Kasumi-1 (cell line): ENCODE measurements around the gene ACSBG1.
"Not testable (repeated sequence)": the region's sequence is repeated elsewhere in the genome, so short reads cannot be mapped to it uniquely, and the experiment has no call there.

Experiments
- DNase-seq, 2 experiments: peaks; one replicate each; lab custom pipeline; 2025; lab: John Stamatoyannopoulos, UW

Gene ACSBG1

DNA sequence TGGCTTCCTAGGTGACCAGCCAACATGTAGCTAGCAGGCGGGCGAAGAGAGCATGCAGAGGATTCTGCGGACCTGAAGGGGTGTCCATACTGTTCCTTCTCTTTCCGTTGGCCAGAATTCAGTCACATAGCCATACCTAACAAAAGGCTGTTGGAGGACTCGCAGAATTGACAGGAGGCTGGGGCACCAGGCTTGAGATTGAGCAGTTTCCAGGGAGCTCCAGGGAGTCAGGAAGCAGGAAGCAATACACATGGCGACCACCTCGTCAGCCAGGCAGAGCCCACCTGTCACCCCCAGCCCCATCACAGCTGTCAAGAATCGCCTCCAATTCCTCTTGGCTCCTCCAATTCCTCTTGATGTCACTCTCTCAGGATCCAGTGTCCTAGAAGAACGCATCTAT lies 16.8 kb upstream of the ACSBG1 start:
- DNase-seq = no peak

DNA sequence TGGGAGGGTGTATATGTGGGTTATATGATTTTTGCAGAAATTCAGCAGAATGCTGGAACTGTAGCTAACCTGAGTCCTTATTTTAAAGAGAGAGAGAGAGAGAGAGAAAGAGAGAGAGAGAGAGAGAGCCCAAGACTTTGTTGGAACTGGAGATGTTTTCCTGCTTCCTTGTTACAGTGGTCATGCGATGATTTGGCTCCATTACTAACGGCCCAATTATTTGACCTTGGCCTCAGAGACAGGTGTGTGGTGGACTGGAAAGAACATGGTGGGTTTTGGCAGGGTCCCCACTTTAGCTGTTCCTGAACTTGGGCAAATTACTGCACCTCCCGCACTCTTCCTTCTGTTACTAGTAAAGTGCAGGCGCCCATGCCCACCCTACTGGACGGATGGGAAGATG lies 14.8 kb upstream of the ACSBG1 start:
- no peak for DNase-seq

DNA sequence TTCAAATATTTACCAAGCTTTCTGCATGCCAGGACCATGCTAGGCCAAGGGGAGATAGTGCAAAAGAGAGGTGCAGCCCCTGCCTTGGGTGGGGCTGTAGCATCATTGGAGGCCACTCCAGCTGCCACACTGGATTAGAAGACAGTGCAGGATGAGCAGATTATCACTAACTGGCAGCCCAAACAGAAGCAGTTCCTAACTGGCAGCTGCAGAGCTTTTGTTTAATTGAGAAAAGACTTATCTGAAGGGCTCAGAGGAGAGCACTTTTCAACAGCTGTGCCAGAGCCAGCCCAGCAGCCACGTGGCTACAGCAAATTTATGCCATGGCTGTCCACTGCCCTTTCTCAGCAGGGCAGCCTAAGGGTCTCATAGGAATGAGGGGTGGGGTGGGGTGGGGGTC lies 13.5 kb upstream of the ACSBG1 start:
- DNase-seq = no peak

DNA sequence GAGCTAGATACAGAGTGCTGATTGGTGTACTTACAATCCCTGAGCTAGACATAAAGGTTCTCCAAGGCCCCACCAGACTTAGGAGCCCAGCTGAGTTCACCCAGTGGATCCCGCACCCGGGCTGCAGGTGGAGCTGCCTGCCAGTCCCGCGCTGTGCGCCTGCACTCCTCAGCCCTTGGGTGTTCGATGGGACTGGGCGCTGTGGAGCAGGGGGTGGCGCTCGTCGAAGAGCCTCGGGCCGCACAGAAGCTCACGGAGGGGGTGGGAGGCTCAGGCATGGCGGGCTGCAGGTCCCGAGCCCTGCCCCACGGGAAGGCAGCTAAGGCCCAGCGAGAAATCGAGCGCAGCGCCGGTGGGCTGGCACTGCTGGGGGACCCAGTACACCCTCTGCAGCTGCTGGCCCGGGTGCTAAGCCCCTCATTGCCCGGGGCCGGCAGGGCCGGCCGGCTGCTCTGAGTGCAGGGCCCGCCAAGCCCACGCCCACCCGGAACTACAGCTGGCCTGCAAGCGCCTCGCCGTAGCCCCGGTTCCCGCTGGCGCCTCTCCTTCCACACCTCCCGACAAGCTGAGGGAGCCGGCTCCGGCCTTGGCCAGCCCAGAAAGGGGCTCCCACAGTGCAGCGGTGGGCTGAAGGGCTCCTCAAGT lies 11.7 kb upstream of the ACSBG1 start:
- not testable (repeated sequence) for DNase-seq

DNA sequence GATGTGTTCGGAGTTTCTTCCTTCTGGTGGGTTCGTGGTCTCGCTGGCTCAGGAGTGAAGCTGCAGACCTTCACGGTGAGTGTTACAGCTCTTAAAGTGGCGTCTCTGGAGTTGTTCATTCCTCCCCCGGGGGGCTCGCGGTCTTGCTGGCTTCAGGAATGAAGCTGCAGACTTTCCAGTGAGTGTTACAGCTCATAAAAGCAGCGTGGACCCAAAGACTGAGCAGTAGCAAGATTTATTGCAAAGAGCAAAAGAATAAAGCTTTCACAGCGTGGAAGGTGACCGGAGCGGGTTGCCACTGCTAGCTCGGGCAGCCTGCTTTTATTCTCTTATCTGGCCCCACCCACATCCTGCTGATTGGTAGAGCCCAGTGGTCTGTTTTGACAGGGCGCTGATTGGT lies 11.0 kb upstream of the ACSBG1 start:
- not testable (repeated sequence) for DNase-seq

DNA sequence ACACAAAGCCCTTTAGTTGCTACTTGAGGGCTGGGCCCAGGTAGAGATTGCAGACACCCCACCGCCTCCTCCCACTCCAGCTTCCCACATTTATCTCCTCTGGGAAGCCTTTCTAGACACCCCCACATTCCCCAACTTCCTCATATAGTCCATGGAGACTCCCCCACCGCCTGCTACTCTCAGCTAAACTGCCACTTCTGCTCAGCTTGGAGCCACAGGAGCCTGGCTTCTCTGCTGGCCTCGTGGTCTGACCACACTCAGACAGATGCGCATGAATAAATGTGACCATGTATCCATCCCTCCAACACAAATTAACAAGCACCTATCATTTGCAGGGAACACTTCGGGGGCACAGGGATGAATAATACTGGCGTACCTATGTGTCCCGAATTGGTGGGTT lies 10.5 kb upstream of the ACSBG1 start:
- DNase-seq = no peak

DNA sequence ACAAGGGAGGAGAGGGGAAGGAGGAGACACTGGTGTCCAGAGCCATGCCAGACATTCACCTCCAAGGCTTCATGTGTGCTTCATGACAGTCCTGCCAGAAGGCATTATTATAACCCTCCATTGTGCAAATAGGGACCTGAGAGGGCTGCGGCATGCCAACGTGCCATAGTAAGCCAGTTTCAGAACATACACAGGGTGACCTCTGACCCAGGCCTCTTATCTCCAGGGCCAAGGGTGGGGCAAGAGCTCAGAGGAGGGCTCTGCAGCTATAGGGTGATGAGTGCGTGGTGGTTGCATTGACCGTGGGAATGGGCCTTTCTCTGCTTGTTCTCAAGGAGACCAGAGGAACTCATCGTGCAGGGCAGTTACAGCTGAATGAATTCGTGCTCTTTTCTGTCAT lies 9.7 kb upstream of the ACSBG1 start:
- DNase-seq = no peak

DNA sequence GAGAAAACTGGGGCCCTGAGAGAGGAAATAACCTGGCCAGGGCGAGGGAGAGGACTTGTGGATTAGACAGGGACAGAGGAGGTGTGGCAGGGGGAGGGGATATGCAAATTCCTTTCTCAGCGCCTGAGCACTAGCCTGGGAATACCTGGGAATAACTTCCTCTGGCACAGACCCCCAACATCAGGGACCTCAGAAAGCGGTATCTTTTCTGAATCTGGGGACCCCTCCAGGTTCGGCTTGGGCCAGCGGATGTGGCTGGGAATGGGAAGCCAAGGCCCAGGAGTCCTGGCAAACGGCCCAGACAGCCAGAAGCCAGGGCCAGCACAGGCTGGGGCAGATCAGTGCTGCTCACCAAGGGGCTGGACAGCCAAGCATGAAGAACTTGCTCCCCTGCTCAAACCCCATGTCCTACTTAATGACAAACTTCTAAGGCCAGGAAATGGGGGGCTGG lies 9.2 kb upstream of the ACSBG1 start:
- no peak for DNase-seq

DNA sequence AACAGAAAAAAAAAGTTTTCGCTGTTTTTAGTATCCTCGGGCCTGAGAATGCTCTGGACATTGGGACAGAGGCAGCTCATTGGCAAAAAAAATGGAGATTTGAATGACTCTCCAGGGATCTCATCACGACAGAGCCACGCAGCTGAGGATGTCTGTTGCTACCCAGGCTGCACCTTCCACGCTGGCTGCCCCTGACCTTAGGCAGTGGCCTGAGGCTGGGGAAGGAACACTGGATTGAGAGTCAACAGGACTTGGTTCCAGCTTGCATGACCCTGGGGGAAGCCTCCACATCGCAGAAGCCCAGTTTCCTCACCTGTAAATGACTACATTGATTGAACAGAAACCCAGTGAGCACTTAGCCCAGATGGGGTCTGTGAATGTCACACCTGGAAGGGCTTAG lies 8.7 kb upstream of the ACSBG1 start:
- DNase-seq = no peak

DNA sequence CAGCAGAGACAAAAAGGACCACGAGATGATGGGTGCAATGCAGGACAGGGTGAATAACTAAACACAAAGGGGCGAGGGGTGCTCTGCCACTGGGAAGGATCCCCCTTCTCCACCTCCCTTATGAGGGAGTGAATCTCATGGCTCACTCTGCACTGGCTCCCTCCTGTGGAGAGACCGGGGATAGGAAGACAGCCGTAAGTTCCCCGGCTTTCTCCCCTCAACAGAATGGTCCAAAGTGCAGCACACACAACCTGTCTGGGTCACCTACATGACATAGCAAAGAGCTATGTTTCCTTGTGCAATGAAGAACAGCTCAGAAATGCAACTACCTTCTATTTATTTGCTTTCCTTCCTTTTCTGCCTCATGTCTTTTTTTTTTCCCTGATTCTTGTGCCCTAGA lies 7.8 kb upstream of the ACSBG1 start:
- peak; percentile 18 to 43 for DNase-seq

DNA sequence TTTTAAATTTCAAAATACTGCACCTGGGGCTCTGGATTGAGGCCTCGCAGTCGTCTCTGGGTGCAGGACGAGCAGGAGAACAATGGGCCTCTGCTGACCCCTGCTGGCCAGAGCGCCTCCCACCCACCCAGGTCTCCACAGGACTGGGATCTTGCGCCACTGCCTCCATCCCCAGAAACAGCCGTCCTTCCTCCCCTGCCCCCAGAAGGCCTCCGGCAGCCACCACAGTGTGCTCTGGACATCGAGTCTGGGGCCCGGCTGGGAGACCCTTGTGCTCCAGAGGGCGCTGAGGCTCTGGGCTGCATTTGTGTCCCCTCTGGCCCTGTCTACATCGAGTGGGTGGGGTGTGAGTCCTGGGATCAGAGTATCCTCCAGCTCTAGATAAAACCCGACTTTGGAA lies 6.7 kb upstream of the ACSBG1 start:
- peak; percentile 62 to 67 for DNase-seq

DNA sequence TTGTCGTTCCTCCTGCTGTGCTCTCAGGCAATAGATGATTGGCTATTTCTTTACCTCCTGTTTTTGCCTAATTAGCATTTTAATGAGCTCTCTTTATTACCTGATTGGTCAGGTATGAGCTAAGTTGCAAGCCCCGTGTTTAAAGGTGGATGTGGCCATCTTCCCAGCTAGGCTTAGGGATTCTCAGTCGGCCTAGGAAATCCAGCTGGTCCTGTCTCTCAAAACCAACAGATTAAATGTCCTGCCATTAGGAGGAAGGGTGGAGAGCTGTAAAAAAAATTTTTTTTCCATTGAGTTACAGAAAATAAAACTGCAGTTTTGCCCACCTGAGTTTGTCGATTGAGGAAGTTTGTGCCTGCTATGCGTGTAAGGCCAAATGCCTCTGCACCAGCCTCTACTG lies 5.4 kb upstream of the ACSBG1 start:
- DNase-seq = no peak

DNA sequence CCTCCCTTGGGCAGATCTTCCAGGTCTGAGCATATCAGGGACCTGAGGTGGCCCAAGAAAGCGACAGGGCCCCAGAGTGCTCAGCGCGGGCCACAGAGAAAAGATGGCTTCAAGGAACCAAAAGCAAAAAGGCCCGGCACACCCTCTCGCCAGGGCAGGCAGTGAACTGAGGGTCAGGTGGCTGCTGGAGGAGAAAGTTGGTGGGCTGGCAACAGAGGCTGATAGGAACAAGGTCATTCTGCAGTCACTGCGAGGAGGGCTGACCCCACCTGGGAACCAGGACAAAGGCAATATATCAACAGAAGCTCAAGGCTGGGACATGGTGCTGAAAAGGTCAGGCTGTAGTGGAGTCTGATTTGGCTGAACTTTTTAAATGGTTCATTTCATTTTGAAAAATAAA lies 2.8 kb upstream of the ACSBG1 start:
- no peak for DNase-seq

DNA sequence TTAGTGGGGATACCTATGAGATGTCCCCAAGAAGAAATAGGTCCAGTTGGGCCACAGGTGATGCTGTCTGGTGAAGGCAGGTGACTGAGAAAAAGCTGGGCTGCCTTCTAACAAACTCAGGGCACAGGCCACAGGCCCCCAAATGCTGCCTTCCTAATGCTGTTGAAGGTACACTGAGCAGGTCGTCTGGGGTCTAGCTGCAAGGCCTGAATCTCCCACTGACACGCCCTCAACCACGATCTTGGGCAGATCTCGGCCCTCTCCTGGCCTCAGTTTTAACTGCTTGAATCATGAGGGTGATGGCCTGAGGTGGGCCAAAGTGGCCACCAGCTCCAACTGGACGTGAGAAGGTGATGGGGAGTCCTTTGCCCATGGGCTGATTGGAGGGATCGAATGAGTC lies 2.1 kb upstream of the ACSBG1 start:
- no peak for DNase-seq

DNA sequence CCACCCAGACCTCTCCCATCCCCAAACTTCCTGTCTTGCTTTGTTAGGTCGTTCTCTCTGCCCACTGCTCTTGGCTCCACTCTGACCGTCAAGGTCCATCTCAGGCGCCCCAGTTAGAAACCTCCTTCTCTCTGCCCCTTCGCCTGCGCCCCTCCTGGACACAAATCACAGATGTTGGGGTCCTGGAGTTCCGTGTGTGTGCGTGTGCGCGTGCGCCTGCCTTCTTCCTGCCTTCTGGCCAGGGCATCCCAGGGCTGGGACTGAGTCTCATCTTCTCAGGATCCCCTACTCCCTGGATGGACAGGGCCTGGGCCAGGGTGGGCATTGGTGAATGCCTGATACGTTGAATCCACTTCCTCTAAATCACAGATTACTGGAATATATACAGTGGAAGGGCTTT lies 869 bp downstream of the ACSBG1 start:
- no peak for DNase-seq

DNA sequence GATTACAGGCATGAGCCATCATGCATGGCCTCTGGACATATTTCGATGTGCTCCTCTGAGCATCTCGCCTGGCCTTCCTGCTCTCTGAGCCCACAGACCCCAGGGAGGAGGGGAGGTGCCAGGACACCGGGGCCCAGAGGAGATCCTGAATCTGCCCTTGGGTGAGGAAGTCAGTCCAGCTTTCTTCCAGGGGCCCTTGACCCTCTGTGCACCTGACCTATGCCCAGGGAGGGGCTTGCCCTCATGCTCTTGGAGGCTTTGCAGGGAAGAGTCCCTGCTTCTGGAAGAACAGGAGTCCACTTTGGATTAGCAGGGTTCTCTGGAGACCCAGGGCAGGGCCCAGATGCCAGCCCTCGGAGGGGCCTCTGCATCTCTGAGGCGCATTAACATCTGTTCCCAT lies 1.4 kb downstream of the ACSBG1 start:
- DNase-seq = no peak

DNA sequence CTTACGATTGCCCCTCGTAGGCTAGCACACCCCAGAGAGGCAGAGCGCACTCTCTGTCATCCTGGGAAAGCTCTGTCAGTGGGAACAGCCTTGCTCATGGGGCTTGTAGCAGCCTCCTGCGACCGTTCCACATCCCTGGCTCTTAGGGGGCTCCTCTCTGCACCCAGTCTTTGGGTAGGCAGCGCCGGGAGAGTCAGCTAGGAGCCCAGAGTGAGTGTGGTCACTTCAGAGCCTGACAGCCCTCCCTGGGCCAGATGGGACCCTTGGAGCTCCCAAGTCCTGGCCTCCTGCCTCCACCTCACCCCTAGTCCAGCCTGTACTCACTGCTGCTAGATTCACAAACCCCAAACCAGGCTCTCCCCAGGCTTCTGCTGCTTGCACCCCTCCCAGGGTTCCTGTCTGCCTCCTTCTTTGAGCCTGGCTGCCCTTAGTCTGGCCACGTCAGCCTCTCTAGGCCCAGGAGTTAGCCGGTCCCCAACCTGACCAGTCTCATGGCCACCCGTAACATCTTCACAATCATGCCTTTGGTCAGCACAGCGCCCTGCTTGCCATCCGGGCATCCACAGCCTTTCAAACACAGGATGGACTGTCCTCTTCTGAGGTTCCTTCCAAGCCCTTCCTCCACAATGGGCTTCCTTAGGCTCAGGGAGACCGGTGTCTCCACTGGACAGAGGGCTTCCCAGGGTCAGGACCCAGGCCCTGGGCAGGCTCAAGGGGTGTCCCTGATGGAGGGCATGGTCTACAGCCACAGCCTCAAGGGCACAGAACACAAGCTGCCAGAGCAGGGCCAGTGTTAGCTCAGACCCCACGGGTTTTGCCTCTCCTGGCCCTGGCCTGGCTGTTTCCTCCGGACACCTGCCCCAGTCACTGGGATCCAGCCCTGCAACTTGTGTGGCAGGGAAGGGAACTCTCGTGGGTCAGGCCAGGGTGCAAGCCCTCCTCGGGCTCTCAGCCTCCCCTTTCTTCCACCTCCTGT lies 4.6 kb downstream of the ACSBG1 start:
- DNase-seq = no peak

DNA sequence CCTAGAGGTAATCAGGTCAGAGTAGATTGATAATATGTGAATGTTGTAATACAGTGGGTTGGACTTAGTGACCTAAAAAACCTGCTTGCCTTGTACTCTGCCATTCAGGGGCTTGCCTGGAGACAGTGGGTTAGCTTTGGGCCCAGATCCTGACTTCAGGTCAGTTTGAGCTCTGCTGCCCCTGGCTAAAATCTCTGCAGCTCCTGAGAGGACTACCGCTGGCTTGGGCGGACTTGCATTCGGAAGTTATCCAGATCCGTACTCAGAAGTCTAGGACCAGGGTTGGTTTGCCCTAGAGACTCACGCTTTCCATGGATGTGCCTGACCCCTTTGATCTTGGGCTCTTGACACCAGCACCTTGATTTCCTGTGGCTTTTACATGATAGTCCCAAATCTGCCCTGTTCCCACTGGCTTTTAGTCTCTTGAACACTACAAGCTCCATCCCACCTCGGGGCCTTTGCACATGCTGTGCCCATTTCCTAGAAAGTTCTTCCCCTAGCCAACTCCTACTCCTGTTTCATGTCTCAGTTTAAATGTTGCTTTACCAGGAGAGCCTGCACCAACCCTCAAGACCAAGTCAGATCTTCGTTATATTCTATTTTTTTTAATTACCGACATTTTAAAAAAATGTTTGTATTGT lies 5.9 kb downstream of the ACSBG1 start:
- DNase-seq = no peak

DNA sequence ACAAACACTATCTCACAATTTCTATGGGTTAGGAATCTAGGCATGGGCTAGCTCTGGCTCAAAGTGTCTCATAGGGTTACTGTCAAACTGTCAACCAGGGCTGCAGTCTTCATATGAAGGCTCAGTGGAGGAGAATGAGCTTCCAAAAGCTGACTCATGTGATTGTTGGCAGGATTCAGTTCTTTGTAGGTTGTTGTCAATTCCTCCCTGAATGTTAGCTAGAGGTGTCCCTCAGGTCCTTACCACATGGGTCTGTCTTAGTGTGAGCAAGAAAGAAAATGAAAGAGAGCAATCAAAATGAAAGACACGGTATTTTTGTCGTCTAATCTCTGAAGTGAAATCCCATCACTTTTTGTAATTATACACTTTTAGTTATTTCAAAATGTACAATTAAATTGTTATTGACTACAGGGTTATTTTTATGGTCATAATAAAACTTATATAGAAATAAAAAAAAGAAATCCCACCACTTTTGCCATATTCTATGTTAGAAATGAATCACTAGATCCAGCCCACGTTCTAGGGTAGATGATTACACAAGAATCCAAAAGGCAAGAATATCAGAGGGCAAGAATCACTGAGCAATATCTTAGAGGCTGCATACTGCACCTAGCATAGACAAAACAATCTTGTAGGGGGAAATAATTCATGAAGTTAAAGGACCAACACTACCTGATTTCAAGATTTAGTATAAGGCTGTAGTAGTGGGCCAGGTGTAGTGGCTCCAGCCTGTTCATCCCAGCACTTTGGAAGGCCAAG lies 8.4 kb downstream of the ACSBG1 start:
- DNase-seq = no peak

DNA sequence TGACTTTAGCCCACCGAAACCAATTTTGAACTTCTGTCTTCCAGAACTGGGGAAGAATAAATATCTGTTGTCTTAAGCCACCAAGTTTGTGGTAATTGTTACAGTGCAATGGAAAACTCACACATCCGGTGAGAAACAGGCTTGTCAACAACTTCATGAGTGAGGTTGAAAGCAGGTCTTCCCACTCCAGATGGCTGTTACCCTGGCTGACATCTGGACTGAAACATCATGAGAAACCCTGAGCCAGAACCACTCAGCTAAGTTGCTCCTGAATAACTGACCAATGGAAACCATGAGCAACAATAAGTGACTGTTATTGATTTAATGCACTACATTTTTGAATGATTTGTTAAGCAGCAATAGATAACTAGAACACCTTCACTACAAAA lies 10.3 kb downstream of the ACSBG1 start:
- no peak for DNase-seq

DNA sequence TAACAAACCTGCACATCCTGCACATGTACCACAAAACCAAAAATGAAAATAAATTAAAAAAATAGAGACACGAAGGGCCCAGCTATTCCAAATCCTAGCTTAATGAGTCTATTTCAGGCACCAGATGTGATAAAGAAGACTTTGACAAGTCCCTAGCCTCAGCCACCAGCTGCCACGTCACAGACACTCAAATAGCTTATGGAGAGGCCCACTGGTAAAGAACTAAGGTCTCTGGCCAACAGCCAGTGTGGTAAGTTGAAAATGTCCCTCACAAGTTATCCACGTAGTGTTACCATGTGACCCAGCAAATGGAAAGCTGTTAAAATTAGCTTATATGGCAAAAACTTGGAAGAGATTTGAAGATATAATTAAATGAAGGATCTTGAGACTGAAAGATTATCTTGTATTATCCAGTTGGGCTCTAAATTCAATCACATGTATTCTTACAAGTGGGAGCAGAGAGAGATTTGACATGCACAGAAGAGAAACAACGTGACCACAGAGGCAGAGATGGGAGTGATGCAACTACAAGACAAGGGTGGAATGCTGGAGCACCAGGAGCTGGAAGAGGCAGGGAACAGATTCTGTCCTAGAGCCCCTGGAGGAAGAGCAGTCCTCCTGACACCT lies 10.9 kb downstream of the ACSBG1 start:
- no peak for DNase-seq
